Activated CD4-positive, alpha-beta T cell treated with anti-CD3 and anti-CD28 coated beads, Interleukin-2, amount 10 ng/mL, durations not matched to agents 7 days and 5 days (primary cell): Measurements from ENCODE around the gene ATG10. TPM values are rescaled to one million over a fixed set of nuclear protein-coding genes. Genes with fewer than 3 reads are reported as not detected.
"Not testable (repeated sequence)": the region's sequence is repeated elsewhere in the genome, so short reads cannot be mapped to it uniquely, and the experiment has no call there.

Experiments used
- CTCF ChIA-PET: fragments of 350-600 bp; sonication (Branson Sonifier 250); formaldehyde crosslinking; loops from one replicate; lab custom pipeline; 2021; ENCODE audit warnings: antibody characterized with exemption; lab: Charles Lee
- POLR2A ChIA-PET: fragments of 350-600 bp; sonication (Branson Sonifier 250); formaldehyde crosslinking; loops from one replicate; lab custom pipeline; 2021; ENCODE audit warnings: antibody characterized with exemption; lab: Charles Lee
- DNase-seq: peaks from one replicate; pipeline ENCODE4 v3.0.0-alpha.2; 2020
- H3K27ac Mint-ChIP-seq: one replicate; pipeline ENCODE4 v1.8.0; 2021; ENCODE audit warnings: mild to moderate bottlenecking, moderate library complexity, mixed read lengths
- H3K27me3 Mint-ChIP-seq: one replicate; pipeline ENCODE4 v1.8.0; 2021; ENCODE audit warnings: mixed read lengths
- H3K36me3 Mint-ChIP-seq: one replicate; pipeline ENCODE4 v1.8.0; 2021; ENCODE audit warnings: low read depth, mixed read lengths
- H3K4me1 Mint-ChIP-seq: one replicate; pipeline ENCODE4 v1.8.0; 2021; ENCODE audit warnings: mixed read lengths
- H3K4me3 Mint-ChIP-seq: one replicate; pipeline ENCODE4 v1.8.0; 2021; ENCODE audit warnings: mild to moderate bottlenecking, moderate library complexity, mixed read lengths
- H3K9me3 Mint-ChIP-seq: one replicate; pipeline ENCODE4 v1.8.0; 2021; ENCODE audit warnings: mixed read lengths
- total RNA-seq, 2 experiments: library from RNA; stranded (reverse); gene quantifications; one replicate each; pipeline ENCODE4 v1.2.3, GENCODE V29; 2021

ATG10 gene
- total RNA-seq = 1 to 10 TPM; 6.6 to 9.4 TPM

DNA sequence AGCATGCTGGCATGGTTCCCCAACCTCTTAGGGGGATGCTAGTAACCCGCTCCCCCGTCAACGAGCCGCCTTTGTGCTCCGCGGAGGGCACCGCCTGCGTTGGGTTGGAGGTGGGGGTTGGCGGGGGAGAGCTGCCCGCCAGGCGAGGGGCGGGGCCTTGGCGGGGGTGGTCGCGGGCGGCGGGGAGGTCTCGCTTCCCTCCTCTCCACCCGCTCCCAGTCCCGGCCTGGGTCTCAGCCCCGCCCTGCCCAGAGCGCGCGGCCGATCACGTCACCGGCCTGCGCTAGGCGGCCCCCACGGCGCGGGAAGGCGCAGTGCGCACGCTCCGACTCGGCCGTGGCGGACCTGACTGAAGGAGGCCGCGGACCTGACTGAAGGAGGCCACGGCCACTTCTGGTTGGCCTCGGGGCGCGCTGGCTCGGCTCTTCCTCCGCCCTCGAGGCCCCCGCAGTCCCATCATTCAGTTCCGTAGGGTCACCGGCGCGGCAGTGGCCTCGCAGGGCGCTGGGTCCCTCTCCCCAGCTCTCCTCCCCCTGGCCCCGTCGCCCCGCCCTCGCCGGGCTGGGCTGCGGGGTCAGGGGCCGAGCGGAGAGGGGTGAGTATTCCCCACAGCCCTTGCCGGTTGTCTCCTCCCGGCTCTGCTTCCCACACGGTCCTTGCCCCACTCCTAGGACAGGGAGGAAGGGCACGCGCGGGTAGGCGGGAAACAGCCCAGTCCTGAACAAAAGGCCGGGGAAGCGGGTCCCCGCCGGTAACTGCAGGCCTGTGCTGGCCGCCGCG is at the start of gene ATG10:
Gene ATG10, plus strand, starts transcription at position 312 of the 780 bp plus-strand sequence. CDS start 15,548 bp downstream, outside the sequence.
- Mint-ChIP-seq H3K4me3 (peak within 1 kb of the TSS; percentile 88), H3K36me3 (peaks cover 4% of the 10 kb centered on the region), H3K4me1 (peaks cover 39% of the 10 kb centered on the region), H3K27me3 (no peaks in the 10 kb centered on the region), H3K27ac (peak within 1 kb of the TSS; percentile 99), H3K9me3 (no peaks in the 10 kb centered on the region)
- DNase-seq = peak; percentile 87
- ChIA-PET POLR2A (interaction anchor here (1.5 kb wide), 1 partner anchor 120 kb away, joined by 3 read pairs; no protein-coding TSS in a partner anchor), CTCF (no interaction called here)

DNA sequence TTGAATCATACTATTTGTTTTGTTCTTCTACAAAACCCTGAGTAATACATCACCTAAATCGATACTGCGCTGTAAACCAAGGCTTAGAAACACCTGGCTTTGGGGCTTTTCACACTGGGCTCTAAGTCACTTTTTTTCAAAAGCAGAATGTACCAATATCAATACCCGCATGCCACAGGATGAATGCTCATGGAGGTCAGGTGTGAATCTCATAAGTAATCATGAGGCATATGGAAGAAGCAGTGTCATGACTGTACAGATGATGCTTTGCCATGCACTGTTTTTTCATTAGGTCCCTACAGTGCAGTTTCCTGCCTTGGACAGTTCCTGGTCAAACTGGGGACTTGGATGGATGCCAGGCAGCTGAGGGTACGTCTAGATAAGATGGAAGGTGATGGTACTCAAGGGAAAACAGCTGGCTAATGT is 49.0 kb upstream of the ATG10 start:
- no peak overlapping the region for H3K27ac Mint-ChIP-seq
- no peaks in the 10 kb centered on the region for H3K4me1 Mint-ChIP-seq
- ChIA-PET CTCF (no interaction called here), POLR2A (no interaction called here)
- H3K36me3 Mint-ChIP-seq = no peaks in the 10 kb centered on the region
- H3K9me3 Mint-ChIP-seq = peaks cover 5% of the 10 kb centered on the region
- no peak for DNase-seq
- no peaks in the 10 kb centered on the region for H3K27me3 Mint-ChIP-seq
- H3K4me3 Mint-ChIP-seq = no peak overlapping the region

DNA sequence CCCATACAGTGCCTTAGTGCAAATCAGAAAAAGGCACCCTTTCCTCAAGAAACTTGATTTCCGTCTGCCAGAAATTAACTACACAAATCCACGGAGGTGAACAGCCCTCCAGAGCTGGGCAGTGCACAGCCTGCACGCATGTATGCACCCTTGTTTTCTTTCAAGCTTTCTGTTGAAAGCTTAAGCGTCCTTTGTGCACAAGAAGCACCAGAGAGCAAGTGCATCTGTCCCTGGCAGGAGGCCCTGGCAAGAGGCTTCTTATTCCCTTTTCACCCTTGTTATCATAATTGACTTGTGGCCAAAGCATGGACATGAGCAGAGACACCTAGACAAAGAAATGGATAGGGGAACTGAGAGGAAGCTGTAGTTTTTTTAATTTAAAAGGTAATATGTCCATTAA is 47.4 kb upstream of the ATG10 start:
- no peak overlapping the region for H3K4me3 Mint-ChIP-seq
- no peak overlapping the region for H3K27ac Mint-ChIP-seq
- H3K27me3 Mint-ChIP-seq = no peaks in the 10 kb centered on the region
- no peaks in the 10 kb centered on the region for H3K4me1 Mint-ChIP-seq
- no peaks in the 10 kb centered on the region for H3K36me3 Mint-ChIP-seq
- POLR2A ChIA-PET = no interaction called here
- peaks cover 5% of the 10 kb centered on the region for H3K9me3 Mint-ChIP-seq
- DNase-seq = no peak
- CTCF ChIA-PET = no interaction called here

DNA sequence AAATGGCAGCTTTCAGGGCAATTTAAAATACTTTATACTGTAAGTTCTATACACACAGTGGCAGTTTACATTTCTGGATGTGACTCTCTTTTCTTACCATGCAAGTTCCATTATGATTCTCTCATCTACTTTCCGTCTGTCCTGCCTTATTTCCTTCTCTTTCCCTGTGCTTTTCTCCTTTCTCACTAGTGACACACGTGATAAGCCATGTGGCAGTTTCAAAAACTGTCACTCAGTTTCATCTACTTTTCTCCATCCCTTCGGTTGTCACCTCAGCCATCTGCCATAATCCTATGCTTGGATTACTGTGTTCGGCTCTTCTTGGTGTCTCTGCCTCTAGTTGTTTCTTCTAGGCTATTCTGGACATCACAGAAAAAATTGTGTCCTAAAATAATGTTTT is 46.8 kb upstream of the ATG10 start:
- no peaks in the 10 kb centered on the region for H3K27me3 Mint-ChIP-seq
- POLR2A ChIA-PET = no interaction called here
- H3K4me3 Mint-ChIP-seq = no peak overlapping the region
- no peaks in the 10 kb centered on the region for H3K4me1 Mint-ChIP-seq
- CTCF ChIA-PET = no interaction called here
- DNase-seq = no peak
- no peak overlapping the region for H3K27ac Mint-ChIP-seq
- H3K36me3 Mint-ChIP-seq = no peaks in the 10 kb centered on the region
- peaks cover 5% of the 10 kb centered on the region for H3K9me3 Mint-ChIP-seq

DNA sequence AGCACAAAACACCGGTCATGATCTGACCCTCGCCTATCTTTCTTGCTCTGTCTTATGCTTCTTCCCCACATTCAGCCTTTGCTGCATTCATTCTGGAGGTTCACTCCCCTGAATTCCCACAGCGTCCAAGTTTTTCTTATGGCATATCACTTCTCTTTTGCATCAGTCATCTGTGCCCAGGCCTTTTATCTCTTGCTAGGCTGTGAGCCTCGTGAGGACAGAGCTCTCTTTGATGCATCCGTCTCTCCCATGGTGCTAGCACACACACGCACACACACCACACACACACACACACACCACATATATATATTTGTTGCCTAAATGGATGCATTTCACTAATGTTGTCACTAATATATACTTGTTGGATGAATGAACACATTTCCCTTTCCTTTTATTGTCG is 45.8 kb upstream of the ATG10 start:
- ChIA-PET CTCF (no interaction called here), POLR2A (no interaction called here)
- DNase-seq = no peak
- H3K27me3 Mint-ChIP-seq = no peaks in the 10 kb centered on the region
- no peaks in the 10 kb centered on the region for H3K4me1 Mint-ChIP-seq
- H3K9me3 Mint-ChIP-seq = peaks cover 5% of the 10 kb centered on the region
- H3K4me3 Mint-ChIP-seq = no peak overlapping the region
- no peaks in the 10 kb centered on the region for H3K36me3 Mint-ChIP-seq
- no peak overlapping the region for H3K27ac Mint-ChIP-seq

DNA sequence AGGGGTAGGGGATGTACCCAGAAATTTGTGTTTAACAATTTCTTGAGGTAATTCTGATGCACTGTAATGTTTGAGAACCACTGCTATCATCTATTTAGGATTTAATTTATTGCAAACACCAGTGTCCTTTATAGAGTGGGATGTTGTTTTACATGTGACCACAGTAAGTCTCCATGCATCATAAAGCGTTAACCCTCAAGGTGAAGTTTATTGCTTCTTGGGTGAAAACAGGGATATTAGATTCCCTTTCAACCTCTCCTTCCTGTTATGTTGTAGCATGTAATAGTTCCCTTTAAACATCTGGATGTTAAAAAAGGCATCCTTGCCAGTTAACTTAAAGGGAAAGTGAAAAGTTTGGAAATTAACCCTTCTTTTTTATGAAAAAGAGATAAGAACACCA is 35.8 kb upstream of the ATG10 start:
- Mint-ChIP-seq H3K27me3 (no peaks in the 10 kb centered on the region), H3K36me3 (no peaks in the 10 kb centered on the region), H3K9me3 (peaks cover 10% of the 10 kb centered on the region), H3K27ac (no peak overlapping the region), H3K4me3 (no peak overlapping the region), H3K4me1 (no peaks in the 10 kb centered on the region)
- ChIA-PET CTCF (no interaction called here), POLR2A (no interaction called here)
- no peak for DNase-seq

DNA sequence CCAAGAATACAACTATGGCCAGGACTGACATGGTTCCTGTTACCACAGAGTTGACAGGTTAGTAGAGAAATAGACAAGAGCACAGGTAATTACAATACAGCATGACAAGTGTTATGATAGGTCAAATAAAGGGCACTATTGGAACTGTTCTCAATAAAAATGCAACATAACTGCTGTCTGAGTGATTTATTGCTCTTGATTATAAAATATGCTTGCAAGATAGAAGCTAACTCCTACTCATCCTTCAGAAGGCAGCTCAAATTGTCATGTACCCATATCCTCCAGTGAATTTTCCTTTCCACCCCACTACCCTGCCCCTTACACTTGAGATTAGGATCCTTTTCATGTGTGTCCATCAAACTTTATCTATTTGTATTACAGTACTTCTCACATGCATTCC is 35.1 kb upstream of the ATG10 start:
- CTCF ChIA-PET = no interaction called here
- Mint-ChIP-seq H3K9me3 (peaks cover 12% of the 10 kb centered on the region), H3K4me3 (no peak overlapping the region), H3K27ac (no peak overlapping the region), H3K4me1 (no peaks in the 10 kb centered on the region), H3K27me3 (no peaks in the 10 kb centered on the region), H3K36me3 (no peaks in the 10 kb centered on the region)
- POLR2A ChIA-PET = no interaction called here
- DNase-seq = no peak

DNA sequence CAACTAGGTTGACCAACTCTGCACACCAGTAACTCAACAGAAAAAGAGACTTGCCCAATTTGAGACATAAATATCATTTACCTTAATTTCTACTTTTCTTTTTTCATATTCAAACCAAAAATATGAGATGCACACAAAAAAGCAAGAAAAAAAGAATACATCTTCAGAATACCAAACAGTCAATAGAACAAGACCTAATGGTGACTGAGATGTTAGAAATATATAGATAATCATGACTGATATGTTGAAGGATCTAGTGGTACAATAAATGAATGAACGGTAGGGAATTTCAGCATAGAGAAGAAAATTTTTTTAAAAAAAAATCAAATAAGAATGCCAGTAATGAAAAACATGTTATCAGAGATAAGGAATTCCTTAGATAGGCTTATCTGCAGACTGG is 29.1 kb upstream of the ATG10 start:
- H3K9me3 Mint-ChIP-seq = peaks cover 28% of the 10 kb centered on the region
- H3K4me1 Mint-ChIP-seq = no peaks in the 10 kb centered on the region
- POLR2A ChIA-PET = no interaction called here

DNA sequence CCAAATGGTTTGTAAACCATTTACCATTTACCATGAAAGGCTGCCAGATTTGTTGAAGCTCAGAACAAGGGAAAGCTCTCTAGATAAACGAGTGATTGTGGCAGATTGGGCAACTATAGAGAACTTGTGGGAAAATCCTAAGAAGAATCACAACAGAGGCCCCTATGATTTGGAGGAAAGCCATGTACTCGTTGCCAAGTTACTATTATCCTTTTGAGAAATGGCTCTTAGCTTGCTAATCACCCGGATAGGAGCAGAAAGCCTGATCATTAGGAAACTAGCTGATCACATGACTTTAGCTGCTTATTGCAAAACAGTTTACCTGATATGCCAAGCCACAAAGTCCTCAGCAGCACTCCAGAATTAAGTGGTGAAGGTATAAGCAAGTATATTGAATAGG is 23.5 kb upstream of the ATG10 start:
- Mint-ChIP-seq H3K4me1 (no peaks in the 10 kb centered on the region), H3K36me3 (no peaks in the 10 kb centered on the region), H3K9me3 (peaks cover 5% of the 10 kb centered on the region), H3K27me3 (no peaks in the 10 kb centered on the region), H3K4me3 (no peak overlapping the region), H3K27ac (no peak overlapping the region)
- no peak for DNase-seq
- ChIA-PET POLR2A (no interaction called here), CTCF (no interaction called here)

More for the DNA sequence above, 29.1 kb upstream of the ATG10 start:
- H3K36me3 Mint-ChIP-seq = no peaks in the 10 kb centered on the region
- no peak overlapping the region for H3K27ac Mint-ChIP-seq
- no peak overlapping the region for H3K4me3 Mint-ChIP-seq
- DNase-seq = no peak
- CTCF ChIA-PET = no interaction called here
- no peaks in the 10 kb centered on the region for H3K27me3 Mint-ChIP-seq

DNA sequence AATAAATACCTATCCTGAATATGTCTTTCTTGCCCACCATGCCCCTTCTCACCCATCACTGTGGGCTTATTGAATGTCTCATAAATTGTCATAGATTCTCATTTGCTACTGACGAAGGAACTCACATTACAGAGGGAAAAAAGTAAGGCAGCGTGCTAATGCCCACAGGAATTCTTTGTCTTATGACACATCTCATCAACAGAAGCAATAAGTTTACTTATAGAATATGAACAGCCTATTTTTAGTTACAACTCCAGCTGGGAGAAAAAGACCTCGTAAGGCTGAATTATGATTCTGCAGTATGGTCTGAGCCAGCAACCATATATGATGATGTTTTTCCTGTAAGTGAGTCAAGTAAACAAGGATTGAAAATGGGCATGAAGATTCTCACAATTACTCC is 22.4 kb upstream of the ATG10 start:
- no peak overlapping the region for H3K4me3 Mint-ChIP-seq
- H3K4me1 Mint-ChIP-seq = no peaks in the 10 kb centered on the region
- H3K9me3 Mint-ChIP-seq = peaks cover 5% of the 10 kb centered on the region
- no peaks in the 10 kb centered on the region for H3K27me3 Mint-ChIP-seq
- DNase-seq = no peak
- no peak overlapping the region for H3K27ac Mint-ChIP-seq
- ChIA-PET POLR2A (no interaction called here), CTCF (no interaction called here)
- H3K36me3 Mint-ChIP-seq = no peaks in the 10 kb centered on the region

DNA sequence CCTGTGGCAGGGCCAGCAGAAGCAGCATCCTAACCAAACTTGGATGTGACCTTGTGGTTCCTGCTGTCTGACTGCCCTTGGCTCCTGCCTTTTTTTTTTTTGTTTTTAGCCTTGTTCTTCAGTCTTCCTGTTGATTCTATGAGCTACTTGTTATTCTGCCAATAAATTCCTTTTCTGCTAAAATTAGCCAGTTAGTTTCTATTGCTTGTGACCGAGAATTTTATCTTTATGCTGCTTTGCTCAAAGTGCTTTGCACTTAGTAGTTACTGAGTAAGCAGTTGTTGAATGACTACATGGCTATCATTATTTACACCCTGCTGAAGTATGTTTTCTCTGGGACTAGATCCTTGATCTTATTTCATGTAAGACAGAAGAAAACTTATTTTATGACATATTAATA is 20.8 kb upstream of the ATG10 start:
- H3K4me1 Mint-ChIP-seq = no peaks in the 10 kb centered on the region
- CTCF ChIA-PET = interaction anchor here (0.6 kb wide), 2 partner anchors 16 to 269 kb away, joined by 3 to 4 read pairs; no protein-coding TSS in a partner anchor
- no peak overlapping the region for H3K27ac Mint-ChIP-seq
- DNase-seq = no peak
- no peak overlapping the region for H3K4me3 Mint-ChIP-seq
- no peaks in the 10 kb centered on the region for H3K36me3 Mint-ChIP-seq
- H3K27me3 Mint-ChIP-seq = no peaks in the 10 kb centered on the region
- no peaks in the 10 kb centered on the region for H3K9me3 Mint-ChIP-seq
- POLR2A ChIA-PET = no interaction called here

DNA sequence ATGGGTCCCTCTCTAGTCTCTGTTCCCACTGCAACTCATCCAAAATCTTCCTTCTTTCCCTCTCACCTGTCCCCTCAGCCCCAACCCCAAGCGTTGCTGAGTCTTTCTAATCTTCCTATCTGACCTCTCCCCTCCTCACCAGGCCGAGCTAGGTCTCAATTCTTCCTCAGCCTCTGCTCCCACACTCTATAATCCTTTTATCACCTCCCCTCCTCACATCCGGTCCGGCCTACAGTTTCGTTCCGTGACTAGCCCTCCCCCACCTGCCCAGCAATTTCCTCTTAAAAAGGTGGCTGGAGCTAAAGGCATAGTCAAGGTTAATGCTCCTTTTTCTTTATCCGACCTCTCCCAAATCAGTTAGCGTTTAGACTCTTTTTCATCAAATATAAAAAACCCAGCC is 17.0 kb upstream of the ATG10 start:
- H3K4me1 Mint-ChIP-seq, H3K27ac Mint-ChIP-seq, CTCF ChIA-PET, H3K27me3 Mint-ChIP-seq, H3K36me3 Mint-ChIP-seq, DNase-seq, H3K4me3 Mint-ChIP-seq, H3K9me3 Mint-ChIP-seq, POLR2A ChIA-PET: not testable (repeated sequence)

DNA sequence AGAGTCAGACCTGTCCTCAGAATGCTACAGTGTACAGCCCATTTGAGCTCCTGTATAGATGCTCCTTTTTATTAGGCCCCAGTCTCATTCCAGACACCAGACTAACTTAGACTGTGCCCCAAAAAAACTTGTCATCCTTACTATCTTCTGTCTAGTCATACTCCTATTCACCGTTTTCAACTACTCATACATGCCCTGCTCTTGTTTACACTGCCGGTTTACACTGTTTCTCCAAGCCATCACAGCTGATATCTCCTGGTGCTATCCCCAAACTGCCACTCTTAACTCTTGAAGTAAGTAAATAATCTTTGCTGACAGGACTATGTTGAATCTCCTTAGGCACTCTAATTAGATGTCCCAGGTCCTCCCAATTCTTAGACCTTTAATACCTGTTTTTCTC is 13.7 kb upstream of the ATG10 start:
- CTCF ChIA-PET = not testable (repeated sequence)

More for the DNA sequence above, 13.7 kb upstream of the ATG10 start:
- H3K9me3 Mint-ChIP-seq, H3K4me3 Mint-ChIP-seq, H3K27me3 Mint-ChIP-seq, H3K27ac Mint-ChIP-seq, H3K36me3 Mint-ChIP-seq, POLR2A ChIA-PET, H3K4me1 Mint-ChIP-seq, DNase-seq: not testable (repeated sequence)
